Measurements from ENCODE around the gene NOP16. TPM values are rescaled to one million over a fixed set of nuclear protein-coding genes. Genes with fewer than 3 reads are reported as not detected.

Gene NOP16
- total and polyA plus RNA-seq, 2 of the 13 experiments (the other 11 are each of a cell fraction or from before 2014, with no cell fraction given), result 43.3 to 48.4 TPM

- 0 out of 2 replicates have a peak, but pooled peaks have one; percentile 41 for TF ChIP-seq ZBTB26 (CRISPR knock-in tag; IDR thresholded peaks at IDR 0.05; ENCODE audit: borderline replicate concordance)
- no peak for TF ChIP-seq JUNB (CRISPR knock-in tag; IDR thresholded peaks at IDR 0.05; ENCODE audit: borderline replicate concordance)
- TF ChIP-seq RNF2 (conservative IDR thresholded peaks at IDR 0.05; ENCODE audit: low read depth), result no peak
- peak; percentile 63; the same call in 1 of the 2 replicates for TF ChIP-seq MYNN (CRISPR knock-in tag; IDR thresholded peaks at IDR 0.05; ENCODE audit: low read depth)
- TF ChIP-seq ZBTB39 (CRISPR knock-in tag; IDR thresholded peaks at IDR 0.05), result no peak
- TF ChIP-seq U2AF2 (IDR thresholded peaks at IDR 0.05; ENCODE audit: low read depth, low read length), result no peak
- no peak for TF ChIP-seq ZSCAN21 (CRISPR knock-in tag; IDR thresholded peaks at IDR 0.05; ENCODE audit: borderline replicate concordance)
- no peak for TF ChIP-seq ZNF790 (CRISPR knock-in tag; IDR thresholded peaks at IDR 0.05; ENCODE audit: borderline replicate concordance)
- TF ChIP-seq PRDM10 (CRISPR knock-in tag; IDR thresholded peaks at IDR 0.05; ENCODE audit: low read depth), result no peak; the same call in 1 of the 2 replicates
- no peak for TF ChIP-seq ZNF160 (CRISPR knock-in tag; IDR thresholded peaks at IDR 0.05)
- no peak for TF ChIP-seq KAT2B (IDR thresholded peaks at IDR 0.05; ENCODE audit: borderline replicate concordance, low read depth, low read length)
- no peak for TF ChIP-seq YEATS2 (CRISPR knock-in tag; IDR thresholded peaks at IDR 0.05; ENCODE audit: borderline replicate concordance)
- TF ChIP-seq SNAPC5 (CRISPR knock-in tag; IDR thresholded peaks at IDR 0.05; ENCODE audit: borderline replicate concordance), result no peak
- no peak for TF ChIP-seq NR0B2 (CRISPR knock-in tag; IDR thresholded peaks at IDR 0.05)
- no peak for TF ChIP-seq ZNF749 (CRISPR knock-in tag; IDR thresholded peaks at IDR 0.05; ENCODE audit: borderline replicate concordance)
- no peak for TF ChIP-seq KLF11 (CRISPR knock-in tag; IDR thresholded peaks at IDR 0.05)
- no peak for TF ChIP-seq ATF5 (CRISPR knock-in tag; IDR thresholded peaks at IDR 0.05; ENCODE audit: low read depth)
- no peak for TF ChIP-seq SMAD1 (CRISPR knock-in tag; IDR thresholded peaks at IDR 0.05; ENCODE audit: borderline replicate concordance, low read depth)
- TF ChIP-seq CENPT (CRISPR knock-in tag; IDR thresholded peaks at IDR 0.05; ENCODE audit: low read depth), result no peak; the same call in 1 of the 2 replicates
Measured at GRCh38 chr5:176389135-176390123, 1.0 kb upstream of the NOP16 start (continued).
